NT2/D1 (cell line): ENCODE measurements around the gene EFR3B.

Source experiments
- SUZ12 ChIP-seq: IDR thresholded peaks from 2 replicates; pipeline ENCODE4 v1.6.1; 2011; ENCODE audit not compliant: insufficient read length, insufficient read depth; ENCODE audit errors: extremely low read depth
- YY1 ChIP-seq: IDR thresholded peaks from 2 replicates; pipeline ENCODE4 v1.6.1; 2011; ENCODE audit not compliant: insufficient read length, insufficient read depth
- ZNF274 ChIP-seq: IDR thresholded peaks from 2 replicates; pipeline ENCODE4 v1.6.1; 2011; ENCODE audit warnings: mild to moderate bottlenecking, low read depth, low read length

DNA sequence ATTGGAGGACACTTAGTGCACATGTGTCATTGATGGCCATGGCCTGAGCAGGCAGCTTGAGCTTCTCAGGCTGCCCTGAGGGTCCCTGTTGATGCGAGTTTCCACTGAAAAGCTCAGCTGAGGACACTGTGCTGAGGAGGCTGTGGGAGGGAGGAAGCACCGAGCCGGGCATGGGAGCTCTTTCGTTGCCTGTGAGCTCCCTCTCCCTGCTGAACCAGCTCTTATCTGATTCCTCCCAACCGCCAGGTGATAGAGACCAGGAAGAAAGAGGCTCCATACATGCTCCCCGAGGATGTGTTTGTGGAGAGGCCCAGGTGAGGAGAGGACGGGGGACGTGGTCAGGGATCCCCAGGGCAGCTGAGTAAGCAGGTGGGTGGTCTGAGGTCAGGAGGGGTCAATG, 99.2 kb downstream of the EFR3B start:
- TF ChIP-seq YY1: no peak
- no peak for TF ChIP-seq SUZ12
- TF ChIP-seq ZNF274: no peak
